Thyroid gland (tissue), 4 donors: ENCODE measurements around the gene FAM124A.

Experiments
- CTCF ChIP-seq, 6 experiments: fragments of 200-600 bp in 3 of 6; fragments of 450-650 bp in 3 of 6; sonication (generic) in 3 of 6; IDR thresholded peaks; one replicate each; pipeline ENCODE4 v1.5.1; 2016 to 2019; ENCODE audit warnings: antibody characterized with exemption in 6 of 6, mild to moderate bottlenecking in 2 of 6, inconsistent platforms in 1 of 6, moderate library complexity in 1 of 6
- POLR2A ChIP-seq, 2 donors: fragments of 450-650 bp; IDR thresholded peaks; one replicate each; pipeline ENCODE4 v1.6.1; 2017; ENCODE audit warnings: antibody characterized with exemption in 2 of 2, mild to moderate bottlenecking in 2 of 2, moderate library complexity in 1 of 2

- TF ChIP-seq CTCF (IDR thresholded peaks at IDR 0.05) (no peak), POLR2A (IDR thresholded peaks at IDR 0.05) (no peak)
These were observed 110.6 kb downstream of the FAM124A start for GRCh38 chr13:51332566-51333361.
